Measurements from ENCODE around the gene PFKL. TPM values are rescaled to one million over a fixed set of nuclear protein-coding genes. Genes with fewer than 3 reads are reported as not detected.
A peak's percentile ranks its signal among the peaks of the same experiment; 100 is the strongest.
"Not testable (repeated sequence)": the region's sequence is repeated elsewhere in the genome, so short reads cannot be mapped to it uniquely, and the experiment has no call there.

Gene PFKL
- total RNA-seq, 2 donors from 2014 or later: 134 to 139 TPM

- Mint-ChIP-seq H3K4me3 (peak overlapping the region; percentile 65), H3K4me1 (ENCODE audit: low read depth in 2 of 2) (peaks cover 16 to 27% of the 10 kb centered on the region in 2 donors), H3K9me3 (no peaks in the 10 kb centered on the region), H3K36me3 (no peaks in the 10 kb centered on the region), H3K27ac (peak overlapping the region; percentile 55 to 64), H3K27me3 (no peaks in the 10 kb centered on the region)
- ATAC-seq (peak in 1 of 2 donors; percentile 0), DNase-seq (ENCODE audit: low spot score) (no peak)
Observed at GRCh38 chr21:44337941-44338895, 38.4 kb downstream of the PFKL start.

GRCh38 chr21:44338971-44339910, 39.4 kb downstream of the PFKL start, which contains the start of gene CFAP410:
Gene CFAP410 (minus strand): TSS chr21:44339390. CDS start chr21:44339194, 196 bp downstream.
- peak within 1 kb of the TSS; percentile 98 to 99 for H3K27ac Mint-ChIP-seq
- ATAC-seq (peak; percentile 95 to 96), DNase-seq (ENCODE audit: low spot score) (peak; percentile 97)
- peaks cover 23 to 27% of the 10 kb centered on the region in 2 donors for H3K4me1 Mint-ChIP-seq (ENCODE audit: low read depth in 2 of 2)
- H3K27me3 Mint-ChIP-seq: no peaks in the 10 kb centered on the region
- H3K9me3 Mint-ChIP-seq: no peaks in the 10 kb centered on the region
- no peaks in the 10 kb centered on the region for H3K36me3 Mint-ChIP-seq
- peak within 1 kb of the TSS; percentile 96 for H3K4me3 Mint-ChIP-seq

- not testable (repeated sequence) for H3K27me3 Mint-ChIP-seq; H3K36me3 Mint-ChIP-seq; H3K4me3 Mint-ChIP-seq; ATAC-seq; DNase-seq (ENCODE audit: low spot score); H3K9me3 Mint-ChIP-seq
- peak overlapping the region in 1 of 2 donors; percentile 99 for H3K27ac Mint-ChIP-seq
- peaks cover 22 to 23% of the 10 kb centered on the region in 2 donors for H3K4me1 Mint-ChIP-seq (ENCODE audit: low read depth in 2 of 2)
Observed at GRCh38 chr21:44341726-44342458, 42.0 kb downstream of the PFKL start.

- ATAC-seq; DNase-seq (ENCODE audit: low spot score); H3K9me3 Mint-ChIP-seq; H3K27me3 Mint-ChIP-seq; H3K4me3 Mint-ChIP-seq; H3K36me3 Mint-ChIP-seq: not testable (repeated sequence)
- Mint-ChIP-seq H3K4me1 (ENCODE audit: low read depth in 2 of 2) (peaks cover 18 to 23% of the 10 kb centered on the region in 2 donors), H3K27ac (peak overlapping the region in 1 of 2 donors; percentile 15)
Observed at GRCh38 chr21:44342981-44343380, 43.1 kb downstream of the PFKL start.

- H3K36me3 Mint-ChIP-seq: no peaks in the 10 kb centered on the region
- ATAC-seq: peak in 1 of 2 donors; percentile 21
- no peaks in the 10 kb centered on the region for H3K9me3 Mint-ChIP-seq
- H3K4me1 Mint-ChIP-seq (ENCODE audit: low read depth in 2 of 2): peaks cover 13 to 18% of the 10 kb centered on the region in 2 donors
- H3K4me3 Mint-ChIP-seq: no peak overlapping the region
- no peak overlapping the region for H3K27ac Mint-ChIP-seq
- H3K27me3 Mint-ChIP-seq: peaks cover 0 to 2% of the 10 kb centered on the region in 2 donors
- DNase-seq (ENCODE audit: low spot score): no peak
Observed at GRCh38 chr21:44344541-44345183, 44.8 kb downstream of the PFKL start.

- H3K27ac Mint-ChIP-seq: no peak overlapping the region
- no peak overlapping the region for H3K4me3 Mint-ChIP-seq
- peaks cover 6 to 10% of the 10 kb centered on the region in 2 donors for H3K4me1 Mint-ChIP-seq (ENCODE audit: low read depth in 2 of 2)
- H3K27me3 Mint-ChIP-seq: peaks cover 0 to 2% of the 10 kb centered on the region in 2 donors
- H3K36me3 Mint-ChIP-seq: no peaks in the 10 kb centered on the region
- no peak for DNase-seq (ENCODE audit: low spot score)
- H3K9me3 Mint-ChIP-seq: no peaks in the 10 kb centered on the region
- no peak for ATAC-seq
Observed at GRCh38 chr21:44345495-44345894, 45.6 kb downstream of the PFKL start.

GRCh38 chr21:44347911-44348451, 48.1 kb downstream of the PFKL start:
- Mint-ChIP-seq H3K27ac (no peak overlapping the region), H3K4me1 (ENCODE audit: low read depth in 2 of 2) (peaks cover 12 to 19% of the 10 kb centered on the region in 2 donors), H3K36me3 (no peaks in the 10 kb centered on the region), H3K9me3 (no peaks in the 10 kb centered on the region), H3K4me3 (no peak overlapping the region), H3K27me3 (peaks cover 0 to 2% of the 10 kb centered on the region in 2 donors)
- no peak for ATAC-seq
- DNase-seq (ENCODE audit: low spot score): no peak

- DNase-seq (ENCODE audit: low spot score) (no peak), ATAC-seq (no peak)
- H3K27ac Mint-ChIP-seq: no peak overlapping the region
- no peaks in the 10 kb centered on the region for H3K9me3 Mint-ChIP-seq
- H3K4me3 Mint-ChIP-seq: no peak overlapping the region
- H3K4me1 Mint-ChIP-seq (ENCODE audit: low read depth in 2 of 2): peaks cover 21 to 22% of the 10 kb centered on the region in 2 donors
- peaks cover 0 to 2% of the 10 kb centered on the region in 2 donors for H3K27me3 Mint-ChIP-seq
- H3K36me3 Mint-ChIP-seq: no peaks in the 10 kb centered on the region
Observed at GRCh38 chr21:44348861-44349260, 49.0 kb downstream of the PFKL start.

- Mint-ChIP-seq H3K4me1 (ENCODE audit: low read depth in 2 of 2) (peaks cover 27% of the 10 kb centered on the region in 2 donors), H3K27ac (no peak overlapping the region), H3K36me3 (no peaks in the 10 kb centered on the region), H3K27me3 (peaks cover 0 to 2% of the 10 kb centered on the region in 2 donors), H3K9me3 (no peaks in the 10 kb centered on the region), H3K4me3 (no peak overlapping the region)
- DNase-seq (ENCODE audit: low spot score): no peak
- ATAC-seq: no peak
Observed at GRCh38 chr21:44349416-44349846, 49.6 kb downstream of the PFKL start.

- Mint-ChIP-seq H3K4me3 (no peak overlapping the region), H3K36me3 (no peaks in the 10 kb centered on the region), H3K9me3 (no peaks in the 10 kb centered on the region), H3K4me1 (ENCODE audit: low read depth in 2 of 2) (peaks cover 32 to 33% of the 10 kb centered on the region in 2 donors), H3K27ac (no peak overlapping the region), H3K27me3 (peaks cover 0 to 2% of the 10 kb centered on the region in 2 donors)
- DNase-seq (ENCODE audit: low spot score): no peak
- ATAC-seq: no peak
Observed at GRCh38 chr21:44349847-44350772, 50.3 kb downstream of the PFKL start.

- peaks cover 4% of the 10 kb centered on the region for H3K36me3 Mint-ChIP-seq
- DNase-seq (ENCODE audit: low spot score): no peak
- H3K9me3 Mint-ChIP-seq: no peaks in the 10 kb centered on the region
- no peak overlapping the region for H3K27ac Mint-ChIP-seq
- peaks cover 38 to 39% of the 10 kb centered on the region in 2 donors for H3K4me1 Mint-ChIP-seq (ENCODE audit: low read depth in 2 of 2)
- ATAC-seq: no peak
- no peak overlapping the region for H3K4me3 Mint-ChIP-seq
- H3K27me3 Mint-ChIP-seq: peaks cover 0 to 2% of the 10 kb centered on the region in 2 donors
Observed at GRCh38 chr21:44350773-44351481, 51.1 kb downstream of the PFKL start.
